CD8-positive, alpha-beta memory T cell (primary cell): ENCODE data around the gene NBDY. TPM values are rescaled to one million over a fixed set of nuclear protein-coding genes. Genes with fewer than 3 reads are reported as not detected.
A peak's percentile ranks its signal among the peaks of the same experiment; 100 is the strongest.

Experiments used
- CTCF ChIA-PET: fragments of 350-600 bp; sonication (Branson Sonifier 250); formaldehyde crosslinking; loops from one replicate; lab custom pipeline; 2021; ENCODE audit warnings: antibody characterized with exemption; lab: Charles Lee
- POLR2A ChIA-PET: fragments of 350-600 bp; sonication (Branson Sonifier 250); formaldehyde crosslinking; loops from one replicate; lab custom pipeline; 2021; ENCODE audit warnings: antibody characterized with exemption; lab: Charles Lee
- DNase-seq, 5 donors: peaks; one replicate each; pipeline versions ENCODE4 v3.0.0 to v3.0.0-alpha.2; 2020 to 2022; ENCODE audit warnings: mixed read lengths in 1 of 5
- H3K27ac ChIP-seq: one replicate; pipeline ENCODE4 v1.7.0; 2013; ENCODE audit warnings: low read depth, mild to moderate bottlenecking, low read length, moderate library complexity
- H3K27me3 ChIP-seq: 2 replicates; pipeline ENCODE4 v1.7.0; 2013; ENCODE audit warnings: low read length, mild to moderate bottlenecking; ENCODE audit not compliant: insufficient read depth, poor library complexity, severe bottlenecking
- H3K36me3 ChIP-seq: 2 replicates; pipeline ENCODE4 v1.7.0; 2013; ENCODE audit warnings: mild to moderate bottlenecking, low read length, moderate library complexity; ENCODE audit not compliant: insufficient read depth
- H3K4me1 ChIP-seq: 2 replicates; pipeline ENCODE4 v1.7.0; 2013; ENCODE audit warnings: mild to moderate bottlenecking, low read length, moderate library complexity; ENCODE audit not compliant: insufficient read depth
- H3K4me3 ChIP-seq: 2 replicates; pipeline ENCODE4 v1.7.0; 2013; ENCODE audit warnings: mild to moderate bottlenecking, low read length
- H3K9me3 ChIP-seq: 2 replicates; pipeline ENCODE4 v1.7.0; 2013; ENCODE audit warnings: mild to moderate bottlenecking, low read length
- H3K27ac Mint-ChIP-seq, 8 donors: one replicate each; pipeline ENCODE4 v1.8.0; 2020 to 2021; ENCODE audit warnings: mixed read lengths in 8 of 8, mild to moderate bottlenecking in 6 of 8, inconsistent platforms in 3 of 8, moderate library complexity in 3 of 8
- H3K27me3 Mint-ChIP-seq, 2 donors: one replicate each; pipeline ENCODE4 v1.8.0; 2020 to 2021; ENCODE audit warnings: mixed read lengths in 2 of 2, mild to moderate bottlenecking in 1 of 2, moderate library complexity in 1 of 2
- H3K36me3 Mint-ChIP-seq, 3 donors: one replicate each; pipeline ENCODE4 v1.8.0; 2020 to 2021; ENCODE audit warnings: mixed read lengths in 3 of 3, inconsistent platforms in 1 of 3, mild to moderate bottlenecking in 1 of 3
- H3K4me1 Mint-ChIP-seq, 3 donors: one replicate each; pipeline ENCODE4 v1.8.0; 2020 to 2021; ENCODE audit warnings: mixed read lengths in 3 of 3, inconsistent platforms in 1 of 3, mild to moderate bottlenecking in 1 of 3
- H3K4me3 Mint-ChIP-seq, 7 donors: one replicate each; pipeline ENCODE4 v1.8.0; 2020 to 2021; ENCODE audit warnings: mixed read lengths in 7 of 7, mild to moderate bottlenecking in 6 of 7, moderate library complexity in 4 of 7, inconsistent platforms in 2 of 7
- H3K9me3 Mint-ChIP-seq, 5 donors: one replicate each; pipeline ENCODE4 v1.8.0; 2020 to 2022; ENCODE audit warnings: mixed read lengths in 5 of 5, mild to moderate bottlenecking in 3 of 5, moderate library complexity in 2 of 5, inconsistent platforms in 1 of 5
- polyA plus RNA-seq: library from polyadenylated mRNA; unstranded; fragments of 300-500 nt; fragmentation: Illumina TruSeq; gene quantifications from one replicate; pipeline ENCODE4 v1.2.3, GENCODE V29; 2021
- total RNA-seq, 2 experiments: library from RNA; stranded (reverse); gene quantifications; one replicate each; pipeline ENCODE4 v1.2.3, GENCODE V29; 2021

NBDY gene
- total and polyA plus RNA-seq, 3 experiments from 2014 or later: 34.1 to 65.2 (median 34.8) TPM

DNA sequence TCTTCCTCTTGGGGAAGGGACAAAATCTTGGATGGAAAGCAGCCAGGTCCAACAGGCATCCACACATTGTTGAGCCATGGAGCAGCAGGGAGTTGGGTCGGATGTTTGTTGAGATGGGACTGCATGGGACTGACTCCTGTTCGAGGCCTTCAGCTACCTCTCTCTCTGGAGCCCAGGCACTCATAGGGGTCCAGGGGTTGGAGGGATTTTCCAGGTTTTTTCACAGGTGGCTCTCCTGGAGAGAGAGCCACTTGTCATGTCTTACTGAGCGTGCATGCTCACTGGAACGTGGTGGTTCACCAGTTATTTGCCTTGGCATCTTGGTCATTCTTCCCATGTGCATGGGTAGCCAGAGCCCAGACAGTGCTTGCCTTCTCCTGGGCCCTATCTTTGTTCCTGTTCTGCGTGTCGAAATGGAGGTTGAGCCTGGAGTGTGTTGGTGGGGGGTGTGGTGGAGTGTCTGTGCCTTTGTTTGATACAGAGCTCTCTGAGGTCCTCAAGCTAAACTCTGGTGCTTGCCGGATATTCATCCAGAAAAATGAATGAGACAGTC is 60.6 kb downstream of the NBDY start:
- H3K27me3 ChIP-seq: no peaks in the 10 kb centered on the region
- CTCF ChIA-PET: no interaction called here
- no peaks in the 10 kb centered on the region for H3K36me3 ChIP-seq
- H3K27ac ChIP-seq: no peak overlapping the region
- H3K4me1 ChIP-seq: no peaks in the 10 kb centered on the region
- no peaks in the 10 kb centered on the region for H3K9me3 ChIP-seq
- H3K4me3 Mint-ChIP-seq: no peak overlapping the region
- DNase-seq: no peak
- peaks cover 12 to 40% (median 37%) of the 10 kb centered on the region in 3 donors for H3K4me1 Mint-ChIP-seq
- POLR2A ChIA-PET: no interaction called here
- H3K27ac Mint-ChIP-seq: peak overlapping the region in 2 of 8 donors; percentile 12 to 21
- no peaks in the 10 kb centered on the region for H3K9me3 Mint-ChIP-seq
- peaks cover 0 to 32% (median 7%) of the 10 kb centered on the region in 3 donors for H3K36me3 Mint-ChIP-seq
- H3K4me3 ChIP-seq: no peak overlapping the region
- no peaks in the 10 kb centered on the region for H3K27me3 Mint-ChIP-seq

DNA sequence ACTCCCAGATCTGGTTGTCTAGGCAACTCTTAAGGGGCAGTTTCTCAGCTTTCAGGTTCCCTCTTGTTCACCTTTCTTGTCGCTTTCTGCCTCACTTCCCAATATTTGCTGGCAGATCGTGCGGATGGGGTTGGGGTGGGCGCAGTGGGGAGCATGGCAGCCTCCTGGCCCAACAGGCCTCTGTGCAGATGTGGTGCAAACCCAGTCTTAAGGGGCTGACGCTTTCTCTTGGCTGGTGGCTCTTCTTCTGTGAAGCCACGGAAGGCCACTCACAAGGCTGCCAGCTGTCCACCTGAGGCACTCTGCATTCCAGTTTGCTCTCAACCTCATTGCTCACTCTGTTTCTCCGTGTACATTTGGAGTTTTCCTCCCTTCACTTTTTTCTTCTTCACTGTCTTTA is 61.7 kb downstream of the NBDY start:
- Histone ChIP-seq H3K27me3 (no peaks in the 10 kb centered on the region), H3K4me1 (no peaks in the 10 kb centered on the region), H3K36me3 (no peaks in the 10 kb centered on the region), H3K4me3 (no peak overlapping the region), H3K27ac (no peak overlapping the region), H3K9me3 (no peaks in the 10 kb centered on the region)
- Mint-ChIP-seq H3K27ac (peak overlapping the region in 3 of 8 donors; percentile 61 to 92 (median 80)), H3K9me3 (no peaks in the 10 kb centered on the region), H3K4me3 (no peak overlapping the region), H3K27me3 (no peaks in the 10 kb centered on the region), H3K36me3 (peaks cover 0 to 24% (median 7%) of the 10 kb centered on the region in 3 donors), H3K4me1 (peaks cover 11 to 46% (median 40%) of the 10 kb centered on the region in 3 donors)
- CTCF ChIA-PET: no interaction called here
- POLR2A ChIA-PET: no interaction called here
- DNase-seq: no peak

DNA sequence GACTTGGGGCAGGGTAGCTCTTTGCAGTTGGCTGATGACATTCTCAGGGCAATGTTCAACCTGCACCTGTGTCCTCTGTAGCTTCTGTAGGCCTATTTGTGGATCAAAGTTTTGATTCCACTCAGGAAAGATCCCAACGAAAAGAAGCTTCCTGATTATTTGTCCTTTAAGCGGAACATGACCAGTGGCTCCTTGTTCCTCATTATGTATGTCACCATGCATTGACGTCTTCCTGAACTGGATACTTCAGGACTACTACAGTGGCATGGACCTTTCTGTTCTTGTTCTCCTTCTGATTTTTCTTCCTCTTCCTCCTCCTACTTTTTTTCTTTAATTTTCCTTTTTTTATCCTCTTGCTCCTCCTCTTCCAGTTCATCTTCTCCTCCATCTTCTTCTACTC is 62.4 kb downstream of the NBDY start:
- CTCF ChIA-PET: no interaction called here
- Mint-ChIP-seq H3K9me3 (no peaks in the 10 kb centered on the region), H3K4me3 (no peak overlapping the region)

DNA sequence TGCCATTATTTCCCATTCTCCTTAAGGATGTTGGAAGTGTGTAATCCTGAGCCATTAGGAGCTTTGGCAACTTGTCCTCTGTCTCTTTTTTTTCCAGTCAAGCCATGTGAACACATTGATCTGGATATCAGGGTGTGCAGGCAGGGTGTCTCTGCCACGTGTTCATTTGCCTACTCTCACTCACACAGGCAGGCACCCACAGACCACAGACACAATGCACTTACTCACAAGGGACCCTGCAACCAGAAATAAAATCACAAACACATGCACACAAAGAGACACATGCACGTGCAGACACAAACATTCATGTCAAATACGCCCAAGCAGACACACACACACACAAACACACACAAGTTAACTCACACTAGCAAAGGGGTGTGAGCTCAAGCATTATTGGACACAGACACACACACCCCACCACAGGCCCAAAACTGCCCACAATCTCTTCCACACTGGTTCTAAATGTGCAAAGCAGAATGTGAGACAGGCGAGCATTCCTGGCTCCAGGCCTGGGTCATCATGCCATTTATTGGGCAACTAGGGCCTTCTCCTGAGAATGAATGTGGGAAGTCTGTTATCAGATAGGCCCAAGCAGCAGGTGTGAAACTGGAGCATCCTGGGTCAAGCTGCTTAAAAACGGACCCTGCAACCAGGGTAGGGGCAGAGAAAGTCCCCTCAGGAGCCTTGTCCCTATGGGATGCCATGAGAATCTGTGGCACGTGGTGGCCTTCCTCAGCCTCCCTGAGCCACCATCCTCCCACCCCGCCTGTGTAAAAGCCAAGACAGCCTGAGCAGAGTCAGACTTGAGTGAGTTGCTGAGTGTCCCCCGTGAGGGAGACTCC is 63.4 kb downstream of the NBDY start:
- Histone ChIP-seq H3K27ac (no peak overlapping the region), H3K4me1 (peaks cover 2% of the 10 kb centered on the region), H3K4me3 (no peak overlapping the region), H3K9me3 (no peaks in the 10 kb centered on the region), H3K27me3 (no peaks in the 10 kb centered on the region), H3K36me3 (no peaks in the 10 kb centered on the region)
- ChIA-PET CTCF (interaction anchor here (1.2 kb wide), 1 partner anchor 186 kb away, joined by 3 read pairs; no protein-coding TSS in a partner anchor), POLR2A (no interaction called here)
- H3K27me3 Mint-ChIP-seq: no peaks in the 10 kb centered on the region
- peak overlapping the region in 4 of 8 donors; percentile 23 to 79 (median 50) for H3K27ac Mint-ChIP-seq
- peaks cover 0 to 18% (median 6%) of the 10 kb centered on the region in 3 donors for H3K36me3 Mint-ChIP-seq
- H3K4me3 Mint-ChIP-seq: no peak overlapping the region
- H3K4me1 Mint-ChIP-seq: peaks cover 12 to 51% (median 51%) of the 10 kb centered on the region in 3 donors
- H3K9me3 Mint-ChIP-seq: no peaks in the 10 kb centered on the region
- no peak for DNase-seq

More for the DNA sequence above, 62.4 kb downstream of the NBDY start:
- Mint-ChIP-seq H3K27me3 (no peaks in the 10 kb centered on the region), H3K27ac (peak overlapping the region in 4 of 8 donors; percentile 62 to 92 (median 80)), H3K36me3 (peaks cover 0 to 24% (median 8%) of the 10 kb centered on the region in 3 donors), H3K4me1 (peaks cover 11 to 52% (median 45%) of the 10 kb centered on the region in 3 donors)
- Histone ChIP-seq H3K27ac (no peak overlapping the region), H3K27me3 (no peaks in the 10 kb centered on the region), H3K4me3 (no peak overlapping the region), H3K36me3 (no peaks in the 10 kb centered on the region), H3K9me3 (no peaks in the 10 kb centered on the region), H3K4me1 (no peaks in the 10 kb centered on the region)
- DNase-seq: no peak
- POLR2A ChIA-PET: no interaction called here

DNA sequence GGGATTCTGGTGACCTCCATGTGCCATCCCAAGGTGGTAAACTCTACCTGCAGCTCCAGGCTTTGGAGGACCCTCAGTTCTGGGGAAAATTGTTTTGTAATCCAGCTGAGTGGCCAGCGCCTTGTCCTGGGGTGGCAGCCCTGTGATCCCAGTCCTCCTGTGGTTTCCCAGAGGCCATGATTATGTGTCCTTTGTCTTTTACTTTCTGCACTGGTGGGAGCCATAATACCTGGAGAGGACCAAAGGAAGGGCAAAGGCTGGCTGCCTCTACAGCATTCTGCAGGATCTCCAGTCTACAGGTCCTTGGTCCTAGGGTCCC is 64.0 kb downstream of the NBDY start:
- Histone ChIP-seq H3K4me3 (no peak overlapping the region), H3K27me3 (no peaks in the 10 kb centered on the region), H3K4me1 (peaks cover 8% of the 10 kb centered on the region), H3K36me3 (no peaks in the 10 kb centered on the region), H3K27ac (no peak overlapping the region), H3K9me3 (no peaks in the 10 kb centered on the region)
- Mint-ChIP-seq H3K27ac (peak overlapping the region in 2 of 8 donors; percentile 52 to 78), H3K4me1 (peaks cover 17 to 57% (median 57%) of the 10 kb centered on the region in 3 donors), H3K27me3 (no peaks in the 10 kb centered on the region), H3K4me3 (no peak overlapping the region), H3K9me3 (no peaks in the 10 kb centered on the region), H3K36me3 (peaks cover 0 to 15% (median 6%) of the 10 kb centered on the region in 3 donors)
- CTCF ChIA-PET: interaction anchor here (1.2 kb wide), 1 partner anchor 185 kb away, joined by 3 read pairs; no protein-coding TSS in a partner anchor
- POLR2A ChIA-PET: no interaction called here
- no peak for DNase-seq

DNA sequence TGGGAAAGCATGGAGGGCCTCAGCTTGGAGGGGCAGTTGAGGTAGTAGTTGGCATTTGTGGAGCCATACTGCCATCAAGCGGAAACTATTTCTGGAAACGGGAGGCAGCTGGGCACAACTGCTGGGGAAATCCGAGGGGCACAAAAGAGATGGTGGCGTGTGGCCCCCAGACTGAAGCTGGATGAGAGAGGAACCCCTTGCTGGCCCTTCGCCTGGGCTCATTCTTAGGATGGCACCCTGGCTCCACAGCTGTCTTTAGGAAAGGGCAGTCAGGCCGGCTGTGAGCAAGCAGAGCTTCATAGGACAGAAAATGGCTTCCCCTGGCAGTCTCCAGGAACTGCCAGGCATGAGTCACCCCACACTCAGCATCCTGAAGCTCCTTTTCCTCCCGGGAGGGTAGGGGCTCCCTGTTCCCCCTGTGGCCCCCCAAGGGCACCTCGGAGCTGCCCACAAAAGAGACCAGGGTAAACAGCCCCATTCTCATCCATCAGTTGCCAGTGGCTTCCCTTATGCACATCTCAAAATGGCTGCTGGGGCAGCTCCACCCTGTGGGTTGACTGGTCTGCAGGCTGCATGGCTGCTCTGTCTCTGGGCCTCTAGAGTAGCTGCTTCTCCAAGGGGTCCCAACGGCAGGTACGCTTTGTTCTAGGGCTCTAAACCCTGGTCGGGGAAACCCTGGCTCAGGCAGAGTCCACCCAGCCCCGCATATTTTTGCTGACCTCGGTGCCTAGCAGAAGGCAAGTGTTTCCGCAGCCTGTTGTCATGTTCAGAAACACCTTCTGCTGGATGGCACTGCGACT is 64.7 kb downstream of the NBDY start:
- Mint-ChIP-seq H3K36me3 (peaks cover 0 to 13% (median 6%) of the 10 kb centered on the region in 3 donors), H3K27ac (peak overlapping the region in 4 of 8 donors; percentile 9 to 88 (median 46)), H3K4me1 (peaks cover 21 to 63% (median 61%) of the 10 kb centered on the region in 3 donors)

DNA sequence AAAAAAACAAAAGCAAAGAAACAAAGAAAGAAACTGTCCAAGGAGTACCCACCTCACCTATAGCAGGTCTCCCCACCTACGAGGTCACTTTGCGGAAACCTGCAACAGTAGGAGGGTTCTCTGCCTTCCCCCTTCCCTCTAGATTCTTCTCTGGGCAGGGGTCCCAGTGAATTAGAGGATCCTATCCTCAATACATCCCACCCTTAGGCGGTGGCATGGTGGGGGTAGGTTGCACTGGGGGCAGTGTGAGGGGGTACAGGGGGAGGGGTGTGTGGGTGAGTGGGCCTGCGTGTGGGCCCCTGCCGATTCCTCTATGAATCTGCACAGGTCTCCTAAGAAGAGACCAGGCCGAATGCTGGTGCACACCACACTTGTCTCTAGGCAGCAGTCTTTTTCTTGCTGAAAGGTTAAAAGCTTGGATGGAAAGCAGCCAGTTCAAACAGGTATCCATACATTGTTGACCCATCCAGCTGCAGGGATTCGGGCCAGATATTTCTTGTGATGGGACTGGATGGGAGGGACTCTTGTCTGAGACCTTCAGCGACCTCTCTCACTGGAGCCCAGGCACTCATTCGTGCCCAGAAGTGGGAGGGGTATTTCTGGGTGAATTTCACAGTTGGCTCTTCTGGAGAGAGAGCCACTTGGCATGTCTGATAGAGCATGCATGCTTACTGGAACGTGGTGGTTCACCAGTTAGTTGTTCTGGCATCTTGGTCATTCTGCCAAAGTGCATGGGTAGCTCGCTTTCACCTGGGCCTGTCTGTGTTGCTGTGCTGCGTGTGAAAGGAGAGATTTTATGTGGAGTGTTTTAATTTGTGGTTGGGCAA is 65.6 kb downstream of the NBDY start:
- H3K4me1 ChIP-seq: peaks cover 18% of the 10 kb centered on the region
- Mint-ChIP-seq H3K27me3 (no peaks in the 10 kb centered on the region), H3K9me3 (no peaks in the 10 kb centered on the region), H3K36me3 (peaks cover 0 to 13% (median 7%) of the 10 kb centered on the region in 3 donors), H3K4me1 (peaks cover 23 to 64% (median 58%) of the 10 kb centered on the region in 3 donors), H3K4me3 (no peak overlapping the region), H3K27ac (peak overlapping the region in 4 of 8 donors; percentile 15 to 88 (median 52))
- ChIA-PET POLR2A (no interaction called here), CTCF (no interaction called here)
- no peaks in the 10 kb centered on the region for H3K9me3 ChIP-seq
- DNase-seq: no peak
- no peaks in the 10 kb centered on the region for H3K36me3 ChIP-seq
- no peaks in the 10 kb centered on the region for H3K27me3 ChIP-seq
- H3K27ac ChIP-seq: no peak overlapping the region
- H3K4me3 ChIP-seq: no peak overlapping the region

More for the DNA sequence above, 64.7 kb downstream of the NBDY start:
- ChIA-PET CTCF (interaction anchor here (1.2 kb wide), 1 partner anchor 184 kb away, joined by 3 read pairs; no protein-coding TSS in a partner anchor), POLR2A (no interaction called here)
- Histone ChIP-seq H3K9me3 (no peaks in the 10 kb centered on the region), H3K27ac (no peak overlapping the region), H3K4me3 (no peak overlapping the region), H3K36me3 (no peaks in the 10 kb centered on the region), H3K27me3 (no peaks in the 10 kb centered on the region), H3K4me1 (peaks cover 14% of the 10 kb centered on the region)
- no peaks in the 10 kb centered on the region for H3K27me3 Mint-ChIP-seq
- H3K9me3 Mint-ChIP-seq: no peaks in the 10 kb centered on the region
- no peak for DNase-seq
- H3K4me3 Mint-ChIP-seq: no peak overlapping the region
